K562 (cell line): ENCODE results near the gene RBFOX2.

Source experiments
- HSF4 ChIP-seq: fragments of 250-450 bp; sonication (Bioruptor Pico); IDR thresholded peaks from 2 replicates; pipeline ENCODE4 v2.1.2; 2022; ENCODE audit warnings: mild to moderate bottlenecking, moderate library complexity, borderline replicate concordance
- MAFK ChIP-seq: IDR thresholded peaks from 2 replicates; pipeline ENCODE4 v1.6.1; 2011; ENCODE audit warnings: low read length, improper control_type of control experiment

GRCh38 chr22:35860087-35860733, 168.4 kb downstream of the RBFOX2 start:
- TF ChIP-seq MAFK (no peak), HSF4 (no peak)
